Astrocyte (in vitro differentiated cells and primary cell): ENCODE measurements around the gene DISC1. TPM values are rescaled to one million over a fixed set of nuclear protein-coding genes. Genes with fewer than 3 reads are reported as not detected.

Experiments used
- DNase-seq: peaks from one replicate; pipeline ENCODE4 v3.0.0-alpha.2; 2010; ENCODE audit warnings: low read depth
- FAIRE-seq: peaks from 2 replicates; lab custom pipeline; 2011; peaks lifted over from hg19 to GRCh38; lab: Jason Lieb, UNC
- H2AFZ ChIP-seq: 2 replicates; pipeline ENCODE4 v1.6.0; 2012; ENCODE audit warnings: low read depth, low read length, inconsistent platforms
- H3K27ac ChIP-seq: 2 replicates; pipeline ENCODE4 v1.5.1; 2011; ENCODE audit warnings: low read depth, low read length, inconsistent platforms
- H3K27me3 ChIP-seq: 2 replicates; pipeline ENCODE4 v1.6.0; 2011; ENCODE audit warnings: low read length, inconsistent platforms; ENCODE audit not compliant: insufficient read depth
- H3K36me3 ChIP-seq: 2 replicates; pipeline ENCODE4 v1.5.1; 2011; ENCODE audit warnings: low read length, inconsistent platforms; ENCODE audit not compliant: insufficient read depth
- H3K4me1 ChIP-seq: 2 replicates; pipeline ENCODE4 v1.5.1; 2011; ENCODE audit warnings: low read length, inconsistent platforms; ENCODE audit not compliant: insufficient read depth
- H3K4me2 ChIP-seq: 2 replicates; pipeline ENCODE4 v1.6.0; 2012; ENCODE audit warnings: low read length, inconsistent platforms
- H3K4me3 ChIP-seq: 2 replicates; pipeline ENCODE4 v1.5.1; 2011; ENCODE audit warnings: low read depth, mild to moderate bottlenecking, low read length, inconsistent platforms; ENCODE audit not compliant: insufficient read depth
- H3K79me2 ChIP-seq: 2 replicates; pipeline ENCODE4 v1.6.0; 2012; ENCODE audit warnings: mild to moderate bottlenecking, low read length, inconsistent platforms; ENCODE audit not compliant: insufficient read depth
- H3K9ac ChIP-seq: 2 replicates; pipeline ENCODE4 v1.6.0; 2012; ENCODE audit warnings: mild to moderate bottlenecking, low read length, inconsistent platforms
- H3K9me3 ChIP-seq: 2 replicates; pipeline ENCODE4 v1.5.1; 2012; ENCODE audit warnings: low read depth, mild to moderate bottlenecking, low read length, inconsistent platforms; ENCODE audit not compliant: insufficient read depth
- H4K20me1 ChIP-seq: 2 replicates; pipeline ENCODE4 v1.6.0; 2012; ENCODE audit warnings: low read length, inconsistent platforms; ENCODE audit not compliant: insufficient read depth
- H3K27ac Mint-ChIP-seq: one replicate; pipeline ENCODE4 v1.8.0; 2021; ENCODE audit warnings: mild to moderate bottlenecking, mixed read lengths; ENCODE audit not compliant: unreplicated experiment
- H3K27me3 Mint-ChIP-seq: one replicate; pipeline ENCODE4 v1.8.0; 2021; ENCODE audit warnings: low read depth, mixed read lengths; ENCODE audit not compliant: unreplicated experiment
- H3K36me3 Mint-ChIP-seq: one replicate; pipeline ENCODE4 v1.8.0; 2021; ENCODE audit warnings: low read depth, mixed read lengths; ENCODE audit not compliant: unreplicated experiment
- H3K4me1 Mint-ChIP-seq: one replicate; pipeline ENCODE4 v1.8.0; 2021; ENCODE audit warnings: low read depth, mixed read lengths; ENCODE audit not compliant: unreplicated experiment
- H3K4me3 Mint-ChIP-seq: one replicate; pipeline ENCODE4 v1.8.0; 2021; ENCODE audit warnings: mild to moderate bottlenecking, moderate library complexity, mixed read lengths; ENCODE audit not compliant: unreplicated experiment
- H3K9me3 Mint-ChIP-seq: one replicate; pipeline ENCODE4 v1.8.0; 2021; ENCODE audit warnings: mild to moderate bottlenecking, mixed read lengths; ENCODE audit not compliant: unreplicated experiment
- EZH2 ChIP-seq: IDR thresholded peaks from 2 replicates; pipeline ENCODE4 v1.6.1; 2012; ENCODE audit warnings: mild to moderate bottlenecking, low read length, inconsistent platforms; ENCODE audit not compliant: insufficient read depth
- total RNA-seq: library from RNA; stranded (reverse); gene quantifications from 2 replicates; pipeline ENCODE4 v1.2.1, GENCODE V29; 2021
- TF ChIP-seq, protein P1 (sequence below): IDR thresholded peaks from 2 replicates; pipeline ENCODE4 v1.5.1; 2011; ENCODE audit warnings: low read depth, mild to moderate bottlenecking, inconsistent platforms, low read length, moderate library complexity; ENCODE audit not compliant: insufficient read depth

Gene DISC1
- total RNA-seq, 1 donor from 2014 or later: 9.1 TPM

DNA sequence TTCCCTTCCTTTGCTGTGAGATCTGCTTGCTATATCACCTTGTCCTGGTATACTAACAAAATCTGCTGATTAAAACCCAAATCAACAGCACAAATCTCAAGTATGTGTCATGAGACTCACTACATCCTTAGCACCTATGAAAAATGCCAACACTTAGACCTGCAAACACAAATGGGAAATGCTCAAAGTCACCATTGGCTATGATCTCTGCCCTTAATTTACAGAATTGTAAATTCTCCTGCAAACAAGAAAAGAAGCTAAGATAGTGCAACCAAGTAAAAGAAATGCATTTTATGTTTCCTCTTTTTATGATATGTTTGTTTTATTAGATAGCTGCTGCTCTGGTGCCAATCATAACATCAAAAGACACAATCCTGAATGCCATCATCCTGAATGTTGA lies 80.8 kb downstream of the DISC1 start:
- Histone ChIP-seq H3K27me3 (no peaks in the 10 kb centered on the region), H3K9me3 (no peaks in the 10 kb centered on the region), H3K4me2 (no peak overlapping the region), H3K4me1 (peaks cover 4% of the 10 kb centered on the region), H3K79me2 (no peaks in the 10 kb centered on the region), H3K4me3 (no peak overlapping the region), H2AFZ (no peak overlapping the region), H3K36me3 (no peaks in the 10 kb centered on the region), H3K9ac (no peak overlapping the region), H4K20me1 (no peaks in the 10 kb centered on the region), H3K27ac (no peak overlapping the region)
- TF ChIP-seq EZH2: no peak
- TF ChIP-seq, protein P1, sequence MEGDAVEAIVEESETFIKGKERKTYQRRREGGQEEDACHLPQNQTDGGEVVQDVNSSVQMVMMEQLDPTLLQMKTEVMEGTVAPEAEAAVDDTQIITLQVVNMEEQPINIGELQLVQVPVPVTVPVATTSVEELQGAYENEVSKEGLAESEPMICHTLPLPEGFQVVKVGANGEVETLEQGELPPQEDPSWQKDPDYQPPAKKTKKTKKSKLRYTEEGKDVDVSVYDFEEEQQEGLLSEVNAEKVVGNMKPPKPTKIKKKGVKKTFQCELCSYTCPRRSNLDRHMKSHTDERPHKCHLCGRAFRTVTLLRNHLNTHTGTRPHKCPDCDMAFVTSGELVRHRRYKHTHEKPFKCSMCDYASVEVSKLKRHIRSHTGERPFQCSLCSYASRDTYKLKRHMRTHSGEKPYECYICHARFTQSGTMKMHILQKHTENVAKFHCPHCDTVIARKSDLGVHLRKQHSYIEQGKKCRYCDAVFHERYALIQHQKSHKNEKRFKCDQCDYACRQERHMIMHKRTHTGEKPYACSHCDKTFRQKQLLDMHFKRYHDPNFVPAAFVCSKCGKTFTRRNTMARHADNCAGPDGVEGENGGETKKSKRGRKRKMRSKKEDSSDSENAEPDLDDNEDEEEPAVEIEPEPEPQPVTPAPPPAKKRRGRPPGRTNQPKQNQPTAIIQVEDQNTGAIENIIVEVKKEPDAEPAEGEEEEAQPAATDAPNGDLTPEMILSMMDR: no peak
- Mint-ChIP-seq H3K36me3 (peaks cover 16% of the 10 kb centered on the region), H3K4me1 (peaks cover 10% of the 10 kb centered on the region), H3K4me3 (no peak overlapping the region), H3K27ac (no peak overlapping the region), H3K9me3 (no peaks in the 10 kb centered on the region), H3K27me3 (no peaks in the 10 kb centered on the region)
- DNase-seq (no peak), FAIRE-seq (no peak)

GRCh38 chr1:231708394-231708793 lies 81.8 kb downstream of the DISC1 start:
- no peaks in the 10 kb centered on the region for H3K27me3 Mint-ChIP-seq
- H3K27ac Mint-ChIP-seq: no peak overlapping the region
- Histone ChIP-seq H2AFZ (no peak overlapping the region), H3K36me3 (no peaks in the 10 kb centered on the region), H3K27me3 (no peaks in the 10 kb centered on the region), H3K4me3 (no peak overlapping the region), H3K27ac (no peak overlapping the region), H3K9me3 (no peaks in the 10 kb centered on the region), H4K20me1 (no peaks in the 10 kb centered on the region), H3K4me1 (no peaks in the 10 kb centered on the region), H3K79me2 (no peaks in the 10 kb centered on the region), H3K4me2 (no peak overlapping the region), H3K9ac (no peak overlapping the region)
- TF ChIP-seq EZH2: no peak
- TF ChIP-seq, protein P1: no peak
- no peak for FAIRE-seq
- no peak for DNase-seq
- H3K4me3 Mint-ChIP-seq: no peak overlapping the region
- H3K4me1 Mint-ChIP-seq: peaks cover under 1% of the 10 kb centered on the region
- H3K36me3 Mint-ChIP-seq: peaks cover 13% of the 10 kb centered on the region
- H3K9me3 Mint-ChIP-seq: no peaks in the 10 kb centered on the region

GRCh38 chr1:231714440-231714839 lies 87.8 kb downstream of the DISC1 start:
- Histone ChIP-seq H4K20me1 (no peaks in the 10 kb centered on the region), H3K4me3 (no peak overlapping the region), H3K27ac (no peak overlapping the region), H3K27me3 (no peaks in the 10 kb centered on the region), H3K36me3 (no peaks in the 10 kb centered on the region), H3K79me2 (no peaks in the 10 kb centered on the region), H3K4me1 (no peaks in the 10 kb centered on the region), H3K9me3 (no peaks in the 10 kb centered on the region), H3K9ac (no peak overlapping the region), H3K4me2 (no peak overlapping the region), H2AFZ (no peak overlapping the region)
- H3K36me3 Mint-ChIP-seq: peaks cover 11% of the 10 kb centered on the region
- DNase-seq (no peak), FAIRE-seq (no peak)
- no peak overlapping the region for H3K4me3 Mint-ChIP-seq
- H3K27me3 Mint-ChIP-seq: no peaks in the 10 kb centered on the region
- peaks cover 2% of the 10 kb centered on the region for H3K9me3 Mint-ChIP-seq
- H3K4me1 Mint-ChIP-seq: peaks cover 2% of the 10 kb centered on the region
- TF ChIP-seq, protein P1: no peak
- no peak for TF ChIP-seq EZH2
- H3K27ac Mint-ChIP-seq: no peak overlapping the region
